Spleen (tissue), 11 donors: ENCODE results near the gene LYRM4. TPM values are rescaled to one million over a fixed set of nuclear protein-coding genes. Genes with fewer than 3 reads are reported as not detected.

Experiments
- DNase-seq: peaks from one replicate; pipeline ENCODE4 v3.0.0-alpha.2; 2020
- H3K27ac ChIP-seq, 8 donors: fragments of 200-600 bp; sonication (generic) in 7 of 8; 1 replicate in 4 of 8; 2 replicates in 4 of 8; pipeline versions ENCODE4 v1.5.0 to v1.8.0; 2016 to 2021; ENCODE audit warnings: inconsistent platforms in 4 of 8, mild to moderate bottlenecking in 4 of 8, moderate library complexity in 1 of 8
- H3K27me3 ChIP-seq, 7 donors: fragments of 200-600 bp; sonication (generic) in 6 of 7; replicated peaks in 1 of 7; 1 replicate in 4 of 7; 2 replicates in 3 of 7; pipeline versions ENCODE4 v1.5.0 to v1.8.0; 2016 to 2021; ENCODE audit warnings: inconsistent platforms in 3 of 7, mild to moderate bottlenecking in 1 of 7
- H3K36me3 ChIP-seq, 6 donors: fragments of 200-600 bp; sonication (generic) in 5 of 6; 1 replicate in 4 of 6; 2 replicates in 2 of 6; pipeline versions ENCODE4 v1.5.0 to v1.8.0; 2016 to 2021; ENCODE audit warnings: inconsistent platforms in 2 of 6
- H3K4me1 ChIP-seq, 6 donors: fragments of 200-600 bp; sonication (generic) in 5 of 6; 1 replicate in 3 of 6; 2 replicates in 3 of 6; pipeline versions ENCODE4 v1.5.0 to v1.8.0; 2016 to 2021; ENCODE audit warnings: inconsistent platforms in 3 of 6
- H3K4me3 ChIP-seq, 8 donors: fragments of 200-600 bp; sonication (generic) in 7 of 8; 1 replicate in 4 of 8; 2 replicates in 4 of 8; pipeline versions ENCODE4 v1.5.0 to v1.8.0; 2016 to 2021; ENCODE audit warnings: inconsistent platforms in 4 of 8, mild to moderate bottlenecking in 4 of 8, moderate library complexity in 2 of 8
- H3K9me3 ChIP-seq, 8 donors: fragments of 200-600 bp; sonication (generic) in 7 of 8; 1 replicate in 4 of 8; 2 replicates in 4 of 8; pipeline versions ENCODE4 v1.5.0 to v1.8.0; 2016 to 2021; ENCODE audit warnings: inconsistent platforms in 4 of 8
- CTCF ChIP-seq, 11 experiments: fragments of 200-600 bp in 7 of 11; fragments of 450-650 bp in 4 of 11; sonication (generic) in 4 of 11; IDR thresholded peaks in 8 of 11; conservative IDR thresholded peaks in 3 of 11; 1 replicate in 7 of 11; 2 replicates in 4 of 11; pipeline versions ENCODE4 v1.4.0 to v1.8.0; 2016 to 2021; ENCODE audit warnings: antibody characterized with exemption in 11 of 11, inconsistent platforms in 4 of 11, mild to moderate bottlenecking in 1 of 11
- POLR2A ChIP-seq, 3 donors: fragments of 450-650 bp; IDR thresholded peaks; one replicate each; pipeline ENCODE4 v1.5.1; 2017; ENCODE audit warnings: antibody characterized with exemption in 3 of 3, mild to moderate bottlenecking in 1 of 3
- POLR2AphosphoS5 ChIP-seq, 3 donors: sonication (generic); formaldehyde crosslinking; IDR thresholded peaks; one replicate each; pipeline ENCODE4 v1.5.1; 2017; ENCODE audit warnings: antibody characterized with exemption in 3 of 3
- WGBS, 5 donors: extraction: QIAGEN DNeasy Blood & Tissue Kit in 3 of 5; methylation state at CpG; one replicate each; pipeline versions ENCODE4 v1.1.5 to v1.1.7; 2013 to 2018; 5-methylcytosine and 5-hydroxymethylcytosine counted together
- intact Hi-C: fragments of 100-400 bp; cut with DNase I; formaldehyde crosslinking; loops from one replicate; pipeline ENCODE4 v1.15.0; 2023; ENCODE audit warnings: low total_unique reads
- polyA plus RNA-seq, 3 donors: library from polyadenylated mRNA; stranded (reverse); fragments of 200-250 nt; gene quantifications; one replicate each; pipeline ENCODE4 v1.2.1, GENCODE V29; 2013
- total RNA-seq, 7 donors: library from RNA; depleted of rRNA in 3 of 7; stranded (reverse); fragments of >200 nt in 3 of 7; fragmentation: NEBNext Ultra II Directional in 4 of 7; extraction: Animal tissue kit (Norgen Biotek cat#: 25700) in 4 of 7; gene quantifications; one replicate each; pipeline versions ENCODE4 v1.1.0 to v1.2.1, GENCODE V29; 2016 to 2021
- donor health status: healthy with polysubstance abuse.
- donor health status: DM: no; HTN: no; CAD: no; lungs with moderate emphysema.
- donor health status: DM: no; HTN: no; CAD: no.
- donor health status: Bipolar disorder and iron deficiency.
- donor health status: healthy.
- donor health status: DM: no; HTN: no; CAD: no.
- donor health status: DM: yes; HTN: yes; CAD: no.

The LYRM4 gene
- total and polyA plus RNA-seq, 10 donors, result 32.1 to 58.1 (median 38.7) TPM

- TF ChIP-seq POLR2AphosphoS5 (IDR thresholded peaks at IDR 0.05) (no peak), CTCF (IDR thresholded peaks at IDR 0.05 in 8 of 11, conservative IDR thresholded peaks at IDR 0.05 in 3 of 11) (no peak), POLR2A (IDR thresholded peaks at IDR 0.05) (no peak)
- 95 to 100% (median 99%) methylated on average over 7 to 8 of the region's 8 CpGs for WGBS, 5 donors
- no peak for DNase-seq
- H3K4me1 ChIP-seq, result peaks cover 9 to 28% (median 21%) of the 10 kb centered on the region in 6 donors
- H3K27ac ChIP-seq, result no peak overlapping the region
- no peaks in the 10 kb centered on the region for H3K9me3 ChIP-seq
- no peaks in the 10 kb centered on the region for H3K27me3 ChIP-seq
- intact Hi-C loops, result no loop called here
- H3K36me3 ChIP-seq, result peaks cover 0 to 18% (median 0%) of the 10 kb centered on the region in 6 donors
- no peak overlapping the region for H3K4me3 ChIP-seq
These were observed 3.4 kb downstream of the LYRM4 start for GRCh38 chr6:5257400-5257799.

- H3K4me3 ChIP-seq, result no peak overlapping the region
- intact Hi-C loops, result no loop called here
- H3K4me1 ChIP-seq, result peaks cover 5 to 24% (median 16%) of the 10 kb centered on the region in 6 donors
- H3K36me3 ChIP-seq, result peaks cover 0 to 23% (median 0%) of the 10 kb centered on the region in 6 donors
- no peak for DNase-seq
- no peaks in the 10 kb centered on the region for H3K9me3 ChIP-seq
- H3K27me3 ChIP-seq, result no peaks in the 10 kb centered on the region
- 92 to 100% (median 95%) methylated on average over 3 of the region's 3 CpGs for WGBS, 5 donors
- no peak overlapping the region for H3K27ac ChIP-seq
- TF ChIP-seq CTCF (IDR thresholded peaks at IDR 0.05 in 8 of 11, conservative IDR thresholded peaks at IDR 0.05 in 3 of 11), result no peak
- no peak for TF ChIP-seq POLR2AphosphoS5 (IDR thresholded peaks at IDR 0.05)
- no peak for TF ChIP-seq POLR2A (IDR thresholded peaks at IDR 0.05)
These were observed 3.8 kb downstream of the LYRM4 start for GRCh38 chr6:5256952-5257351.

GRCh38 chr6:5250911-5251310 is 9.8 kb downstream of the LYRM4 start:
- Histone ChIP-seq H3K27ac (no peak overlapping the region), H3K27me3 (no peaks in the 10 kb centered on the region), H3K36me3 (peaks cover 0 to 33% (median 2%) of the 10 kb centered on the region in 6 donors), H3K9me3 (peaks cover 0 to 4% (median 0%) of the 10 kb centered on the region in 8 donors), H3K4me3 (no peak overlapping the region), H3K4me1 (no peaks in the 10 kb centered on the region)
- DNase-seq, result no peak
- TF ChIP-seq CTCF (IDR thresholded peaks at IDR 0.05 in 8 of 11, conservative IDR thresholded peaks at IDR 0.05 in 3 of 11) (no peak), POLR2A (IDR thresholded peaks at IDR 0.05) (no peak)
- intact Hi-C loops, result no loop called here
- WGBS, 5 donors, result 78 to 93% (median 86%) methylated on average over 4 of the region's 4 CpGs

- intact Hi-C loops, result no loop called here
- Histone ChIP-seq H3K9me3 (peaks cover 0 to 4% (median 0%) of the 10 kb centered on the region in 8 donors), H3K27me3 (no peaks in the 10 kb centered on the region), H3K4me3 (no peak overlapping the region), H3K4me1 (no peaks in the 10 kb centered on the region), H3K27ac (no peak overlapping the region), H3K36me3 (peaks cover 0 to 33% (median 2%) of the 10 kb centered on the region in 6 donors)
- whole genome bisulfite sequencing, 5 donors, result 92 to 96% (median 95%) methylated on average over 3 of the region's 3 CpGs
- no peak for DNase-seq
- TF ChIP-seq POLR2A (IDR thresholded peaks at IDR 0.05) (no peak), POLR2AphosphoS5 (IDR thresholded peaks at IDR 0.05) (no peak), CTCF (IDR thresholded peaks at IDR 0.05 in 8 of 11, conservative IDR thresholded peaks at IDR 0.05 in 3 of 11) (no peak)
These were observed 10.3 kb downstream of the LYRM4 start for GRCh38 chr6:5250451-5250850.
